HUDEP-2 (cell line): ENCODE results near the gene CSNK1A1.
"Not testable (repeated sequence)": the region's sequence is repeated elsewhere in the genome, so short reads cannot be mapped to it uniquely, and the experiment has no call there.

Experiments used
- DNase-seq, 76 experiments: peaks; one replicate each; lab custom pipeline; 2025; ENCODE audit not compliant: unreplicated experiment in 76 of 76; lab: John Stamatoyannopoulos, UW

CSNK1A1 gene

DNA sequence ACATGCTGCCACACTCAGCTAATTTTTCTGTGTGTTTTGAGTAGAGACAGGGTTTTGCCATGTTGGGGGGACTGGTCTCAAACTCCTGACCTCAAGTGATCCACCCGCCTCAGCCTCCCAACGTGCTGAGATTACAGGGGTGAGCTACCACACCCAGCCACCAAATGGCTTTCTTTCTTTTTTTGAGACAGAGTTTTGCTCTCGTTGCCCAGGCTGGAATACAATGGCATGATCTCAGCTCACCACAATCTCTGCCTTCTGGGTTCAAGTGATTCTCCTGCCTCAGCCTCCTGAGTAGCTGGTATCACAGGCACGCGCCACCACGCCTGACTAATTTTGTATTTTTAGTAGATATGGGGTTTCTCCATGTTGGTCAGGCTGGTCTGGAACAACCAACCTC, 15.5 kb downstream of the CSNK1A1 start:
- not testable (repeated sequence) for DNase-seq

DNA sequence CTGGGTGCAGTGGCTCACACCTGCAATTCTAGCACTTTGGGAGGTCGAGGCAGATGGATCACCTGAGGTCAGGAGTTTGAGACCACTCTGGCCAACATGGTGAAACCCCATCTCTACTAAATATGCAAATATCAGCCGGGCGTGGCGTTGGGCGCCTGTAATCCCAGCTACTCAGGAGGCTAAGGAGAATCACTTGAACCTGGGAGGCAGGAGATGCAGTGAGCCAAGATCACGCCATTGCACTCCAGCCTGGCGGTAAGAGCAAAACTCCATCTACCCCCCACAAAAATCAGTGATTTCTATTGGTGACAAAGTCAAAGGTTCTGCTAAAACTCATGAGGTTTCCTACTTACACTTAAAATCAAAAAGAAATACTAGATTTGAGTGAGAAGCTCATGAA, 18.8 kb downstream of the CSNK1A1 start:
- no peak for DNase-seq

DNA sequence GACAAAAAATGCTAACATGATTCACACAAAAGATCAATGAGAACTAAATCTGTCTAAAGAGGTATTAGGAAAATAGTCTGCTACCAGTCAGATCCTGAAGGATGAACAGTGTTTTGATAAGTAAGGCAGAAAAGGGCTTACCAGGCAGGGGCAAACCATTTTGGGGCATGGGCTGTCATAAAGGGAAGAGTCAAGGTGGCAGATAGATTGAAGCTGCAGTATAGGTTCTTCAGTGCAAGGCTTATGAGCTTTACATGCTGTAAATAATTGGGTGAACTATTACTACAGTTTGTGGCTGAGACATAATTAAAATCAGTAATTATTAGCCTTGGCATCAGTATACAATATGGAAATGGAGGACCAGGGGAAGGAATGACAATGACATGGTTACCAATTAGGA, 21.8 kb downstream of the CSNK1A1 start:
- no peak for DNase-seq

DNA sequence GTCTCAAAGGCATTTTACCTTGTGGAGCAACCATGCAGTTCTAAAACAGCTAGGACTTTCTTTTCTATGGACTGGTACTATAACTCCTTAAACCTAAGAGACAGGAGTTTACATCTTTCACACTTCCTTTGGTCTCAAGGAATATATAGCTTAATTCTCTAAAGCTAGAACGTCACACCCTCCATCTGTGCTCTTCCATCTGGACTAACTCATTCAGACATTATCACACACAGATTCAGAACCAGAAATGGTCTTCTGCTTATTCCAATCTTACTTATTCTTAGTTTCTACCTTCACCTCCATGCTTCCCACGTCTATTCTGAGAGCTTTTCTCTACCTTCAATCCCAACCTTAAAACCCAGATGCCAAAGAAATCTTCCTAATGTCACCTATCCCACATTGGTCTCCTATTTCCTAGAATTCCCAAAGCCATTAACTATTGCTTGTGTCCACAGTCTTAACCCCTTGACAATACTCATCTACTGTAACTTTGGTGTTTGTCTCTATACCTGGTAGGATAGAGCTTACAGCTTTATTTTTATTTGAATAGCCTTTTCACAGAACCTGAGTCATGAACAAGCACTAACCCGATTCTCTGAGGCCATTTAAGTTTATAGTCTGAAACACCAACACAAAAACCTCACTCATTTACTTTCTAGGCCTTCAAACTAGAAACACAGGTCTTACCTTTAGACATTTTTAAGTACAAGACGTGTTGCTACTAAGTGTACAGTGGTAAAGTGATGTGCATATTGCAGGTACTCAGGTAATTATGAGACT, 22.8 kb downstream of the CSNK1A1 start:
- no peak for DNase-seq

GRCh38 chr5:149526845-149527590, 24.2 kb downstream of the CSNK1A1 start:
- no peak for DNase-seq

DNA sequence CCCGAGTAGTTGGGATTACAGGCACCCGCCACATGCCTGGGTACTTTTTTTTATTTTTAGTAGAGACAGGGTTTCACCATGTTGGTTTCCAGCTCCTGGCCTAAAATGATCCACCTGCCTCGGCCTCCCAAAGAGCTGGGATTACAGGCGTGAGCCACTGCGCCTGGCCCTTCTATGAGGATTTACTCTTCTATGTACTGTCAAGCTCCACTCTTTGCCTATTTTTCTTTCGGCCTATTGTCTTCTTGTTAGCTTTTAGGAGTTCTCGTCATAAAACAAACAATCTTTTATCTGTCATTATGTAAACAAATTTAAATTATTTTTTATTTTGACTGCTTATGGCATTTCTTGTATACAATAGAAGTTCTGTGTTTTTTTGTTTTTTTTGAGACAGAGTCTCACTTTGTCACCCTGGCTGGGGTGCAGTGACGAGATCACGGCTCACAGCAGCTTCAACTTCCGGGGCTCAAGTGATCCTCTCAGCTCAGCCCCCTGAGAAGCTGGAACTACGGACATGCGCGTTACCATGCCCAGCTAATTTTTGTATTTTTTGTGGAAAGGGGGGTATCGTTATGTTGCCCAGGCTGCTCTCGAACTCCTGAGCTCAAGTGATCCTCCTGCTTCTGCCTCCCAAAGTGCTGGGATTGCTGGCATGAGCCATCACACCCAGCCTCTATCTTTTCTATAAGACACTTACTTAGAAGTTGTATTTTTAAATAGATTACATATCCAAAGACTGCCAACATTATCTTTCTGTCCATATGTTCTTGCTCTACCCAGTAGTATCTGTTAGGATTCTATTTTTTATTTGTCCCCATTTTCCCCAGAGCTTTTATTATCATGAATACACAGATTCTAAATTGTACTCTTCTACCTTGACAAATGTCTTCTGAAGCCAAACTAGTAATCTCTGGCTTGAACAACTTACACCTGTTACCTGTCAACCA, 29.2 kb downstream of the CSNK1A1 start:
- DNase-seq: peak in 5 of 76 experiments; percentile 8 to 38 (median 15)

GRCh38 chr5:149519601-149520000, 31.6 kb downstream of the CSNK1A1 start:
- peak in 27 of 76 experiments; percentile 4 to 74 (median 34) for DNase-seq

GRCh38 chr5:149518620-149519019, 32.6 kb downstream of the CSNK1A1 start:
- DNase-seq: peak in 2 of 76 experiments; percentile 21 to 27

DNA sequence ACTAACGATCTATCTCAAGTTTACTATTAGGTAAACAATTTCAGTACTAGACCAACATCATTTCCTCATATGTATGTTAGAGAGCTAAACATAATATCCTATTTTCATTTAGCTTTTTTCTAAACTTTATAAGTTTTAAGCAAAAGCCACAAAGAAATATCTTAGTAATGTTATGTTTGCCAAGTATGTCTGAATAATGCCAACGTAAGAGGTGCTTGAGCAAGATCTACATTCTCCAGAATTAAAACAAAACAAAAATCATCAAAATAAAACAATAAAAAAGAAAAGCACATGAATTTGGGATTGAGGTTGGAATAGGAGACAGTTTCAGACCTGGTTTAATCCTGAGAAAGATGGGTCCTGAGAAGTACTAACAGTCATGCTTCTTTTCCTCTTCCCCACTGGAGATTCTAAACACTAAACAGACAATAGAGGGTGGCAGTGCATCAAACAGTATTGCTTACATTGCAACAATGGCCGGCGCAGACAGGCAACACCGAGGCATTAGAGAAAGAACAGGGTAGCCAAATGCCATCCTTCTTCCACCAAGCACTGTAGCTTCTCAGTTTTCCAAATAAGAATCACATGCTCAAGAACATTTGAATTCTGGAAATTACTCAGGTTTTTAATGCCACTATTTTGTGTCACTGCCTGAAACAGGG, 33.6 kb downstream of the CSNK1A1 start:
- DNase-seq: no peak

- DNase-seq: no peak
Measured at GRCh38 chr5:149514512-149514911, 36.7 kb downstream of the CSNK1A1 start.

- not testable (repeated sequence) for DNase-seq
Measured at GRCh38 chr5:149513372-149513947, 37.8 kb downstream of the CSNK1A1 start.

GRCh38 chr5:149510136-149510535, 41.1 kb downstream of the CSNK1A1 start:
- no peak for DNase-seq

- no peak for DNase-seq
Measured at GRCh38 chr5:149504677-149505076, 46.6 kb downstream of the CSNK1A1 start.

- DNase-seq: no peak
Measured at GRCh38 chr5:149503006-149503405, 48.2 kb downstream of the CSNK1A1 start.

DNA sequence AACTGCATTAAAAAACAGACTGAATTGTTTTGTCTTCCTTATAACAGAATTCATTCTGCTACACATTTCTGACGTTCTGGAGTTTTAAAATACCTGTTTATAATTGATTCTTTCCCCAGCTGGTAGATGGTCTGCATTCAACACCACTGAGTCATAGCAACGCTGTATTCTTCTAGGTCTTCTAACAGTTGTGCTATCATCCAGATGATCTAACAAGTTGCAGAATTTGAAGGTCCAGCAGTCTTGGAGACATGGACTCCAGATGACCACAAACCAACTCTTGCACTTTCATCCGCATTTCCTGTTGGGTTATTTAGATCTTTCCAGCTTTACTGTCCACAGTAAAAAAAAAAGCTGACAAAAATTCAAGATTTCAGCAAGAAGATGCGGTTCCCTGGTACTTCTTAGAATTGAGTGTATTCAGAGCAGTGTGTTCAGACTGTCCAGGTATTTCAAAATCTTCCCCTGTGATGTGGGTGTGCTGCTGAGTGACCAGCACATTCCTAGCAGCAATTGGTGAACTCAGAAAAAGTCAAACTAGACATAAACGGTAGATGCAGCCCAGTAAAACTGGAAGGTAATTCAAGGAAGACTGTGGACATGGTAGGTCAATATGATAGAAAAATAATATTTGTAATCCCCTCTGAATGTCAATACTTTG, 50.2 kb downstream of the CSNK1A1 start:
- no peak for DNase-seq

DNA sequence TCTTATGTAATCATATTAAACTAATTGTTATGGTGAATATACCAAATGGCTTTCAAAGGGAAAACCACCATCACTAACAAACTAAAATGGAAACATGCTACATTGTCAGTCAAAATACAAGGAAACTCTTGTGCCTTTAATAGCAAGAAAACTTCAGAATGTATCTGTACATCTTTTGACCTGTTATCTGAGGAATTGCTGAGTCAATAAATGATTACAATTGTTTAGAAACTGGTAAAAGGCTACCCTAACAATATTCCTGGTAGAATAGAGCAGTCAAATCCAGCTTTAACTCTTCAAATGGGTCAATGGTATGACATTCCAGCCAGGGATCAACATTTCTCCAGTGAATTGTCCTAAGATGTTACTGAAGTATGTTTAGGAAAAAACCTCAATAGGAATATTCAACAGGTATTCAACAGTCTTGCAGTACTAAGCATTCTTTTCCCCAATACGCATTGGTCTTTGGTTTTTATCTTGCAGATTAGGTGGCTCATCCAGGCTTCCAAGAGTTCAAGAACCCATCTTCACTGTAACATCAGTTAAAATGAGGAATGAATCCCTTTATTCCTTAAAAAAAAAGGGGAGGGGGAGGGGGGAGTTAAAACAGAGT, 52.4 kb downstream of the CSNK1A1 start:
- DNase-seq: no peak

GRCh38 chr5:149497357-149497756, 53.9 kb downstream of the CSNK1A1 start:
- DNase-seq: no peak

DNA sequence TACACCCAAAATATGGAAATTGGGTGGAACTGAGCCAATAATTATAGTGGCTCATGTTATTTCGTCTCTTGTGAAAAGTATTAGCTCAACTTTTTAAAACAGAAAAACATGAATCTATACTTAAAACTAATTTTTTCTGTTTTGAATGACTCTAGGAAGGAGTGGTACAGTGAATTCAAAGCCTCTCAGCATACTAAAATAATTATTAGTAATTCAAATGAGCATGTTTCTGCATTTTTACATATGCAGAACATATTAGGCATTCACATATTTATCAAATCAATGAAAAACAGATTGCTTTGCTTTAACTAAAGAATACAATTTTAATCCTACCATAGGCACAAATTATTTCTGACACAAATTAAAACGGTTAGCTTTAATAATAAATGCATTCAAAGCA, 54.3 kb downstream of the CSNK1A1 start:
- no peak for DNase-seq

DNA sequence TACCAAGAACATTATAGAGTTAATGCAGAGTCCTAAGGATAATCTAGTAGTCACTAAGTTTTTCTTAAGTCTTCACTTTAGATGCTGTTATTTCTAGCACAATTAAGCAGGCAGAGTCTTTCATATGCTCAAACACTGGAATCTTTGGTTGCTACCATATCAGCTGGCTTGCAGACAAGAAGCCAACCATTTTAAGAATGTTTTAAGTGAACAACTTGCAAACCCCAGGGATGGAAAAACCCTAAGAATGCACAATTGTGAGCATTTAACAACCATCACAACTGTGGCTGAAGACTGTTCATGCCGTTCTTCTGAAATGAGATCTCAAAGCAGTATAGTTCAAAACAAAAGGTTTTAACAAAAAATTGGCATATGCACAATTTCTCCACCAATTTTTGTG, 55.1 kb downstream of the CSNK1A1 start:
- DNase-seq: no peak
